RWPE1 (cell line): ENCODE data around the gene PSMA7.
A peak's percentile ranks its signal among the peaks of the same experiment; 100 is the strongest.

Source experiments
- CTCF ChIA-PET: fragments of 350-600 bp; sonication (Branson Sonifier 250); formaldehyde crosslinking; extraction: SDS; loops from one replicate; lab custom pipeline; 2021; lab: Yijun Ruan, JAX
- POLR2A ChIA-PET: fragments of 400-600 bp; formaldehyde crosslinking; extraction: SDS; loops from one replicate; lab custom pipeline; 2020; ENCODE audit warnings: antibody characterized with exemption; ENCODE audit not compliant: low non-redundant PET; lab: Yijun Ruan, JAX
- DNase-seq: peaks from one replicate; pipeline ENCODE4 v3.0.0; 2012; ENCODE audit warnings: low spot score
- H3K27ac ChIP-seq: fragments of 450-650 bp; 2 replicates; pipeline ENCODE4 v1.5.1; 2017
- CTCF ChIP-seq: fragments of 450-650 bp; conservative IDR thresholded peaks from 2 replicates; pipeline ENCODE4 v1.5.1; 2017; ENCODE audit warnings: low read depth, mild to moderate bottlenecking

The PSMA7 gene

GRCh38 chr20:62172666-62173065 is 29.5 kb upstream of the PSMA7 start:
- no peak overlapping the region for H3K27ac ChIP-seq
- TF ChIP-seq CTCF: no peak
- POLR2A ChIA-PET: no interaction called here
- no peak for DNase-seq
- CTCF ChIA-PET: interaction anchor here (0.6 kb wide), 1 partner anchor 42 kb away, joined by 4 read pairs; no protein-coding TSS in a partner anchor

GRCh38 chr20:62171245-62171644 is 28.1 kb upstream of the PSMA7 start:
- ChIA-PET CTCF (interaction anchor here (0.6 to 1.1 kb wide), 5 partner anchors 12 to 148 kb away, joined by 3 to 6 read pairs (median 3); no protein-coding TSS in a partner anchor), POLR2A (no interaction called here)
- TF ChIP-seq CTCF: no peak
- DNase-seq: no peak
- peak overlapping the region; percentile 16 for H3K27ac ChIP-seq

GRCh38 chr20:62170536-62170935 is 27.3 kb upstream of the PSMA7 start:
- TF ChIP-seq CTCF: no peak
- DNase-seq: no peak
- CTCF ChIA-PET: interaction anchor here (0.6 to 1.1 kb wide), 4 partner anchors 13 to 147 kb away, joined by 3 to 6 read pairs (median 3); no protein-coding TSS in a partner anchor
- peak overlapping the region; percentile 16 for H3K27ac ChIP-seq
- POLR2A ChIA-PET: no interaction called here

DNA sequence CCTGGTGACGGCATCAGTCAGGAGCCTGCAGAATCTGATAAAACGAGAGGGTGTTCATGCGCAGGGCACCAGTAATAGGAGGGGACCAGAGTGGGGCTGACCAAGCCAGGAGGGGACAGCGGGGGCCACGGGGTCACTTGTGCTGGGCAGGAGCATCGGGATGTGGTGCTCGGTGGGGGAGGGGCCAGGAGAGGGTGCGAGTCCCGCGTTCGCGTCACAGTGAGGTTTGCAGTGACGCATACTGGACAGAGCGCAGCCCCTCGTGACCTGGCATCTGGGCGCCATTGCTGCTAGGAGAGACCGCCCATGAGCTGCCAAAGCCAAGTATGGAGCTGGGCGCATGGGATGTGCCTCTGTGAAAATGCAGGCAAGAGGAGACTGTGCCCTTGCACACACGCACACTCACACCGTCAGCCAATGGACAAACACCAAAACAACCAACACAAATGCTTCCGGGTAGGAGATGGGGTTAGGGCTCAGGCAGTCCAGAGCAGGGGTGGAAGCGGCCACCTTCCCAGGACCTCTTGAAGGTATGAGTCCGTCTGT is 25.8 kb upstream of the PSMA7 start:
- POLR2A ChIA-PET: interaction anchor here (0.7 kb wide), 1 partner anchor 35 kb away, joined by 3 read pairs; no protein-coding TSS in a partner anchor
- H3K27ac ChIP-seq: peak overlapping the region; percentile 16; the same call in 1 of the 2 replicates
- TF ChIP-seq CTCF: no peak
- DNase-seq: no peak
- CTCF ChIA-PET: no interaction called here

DNA sequence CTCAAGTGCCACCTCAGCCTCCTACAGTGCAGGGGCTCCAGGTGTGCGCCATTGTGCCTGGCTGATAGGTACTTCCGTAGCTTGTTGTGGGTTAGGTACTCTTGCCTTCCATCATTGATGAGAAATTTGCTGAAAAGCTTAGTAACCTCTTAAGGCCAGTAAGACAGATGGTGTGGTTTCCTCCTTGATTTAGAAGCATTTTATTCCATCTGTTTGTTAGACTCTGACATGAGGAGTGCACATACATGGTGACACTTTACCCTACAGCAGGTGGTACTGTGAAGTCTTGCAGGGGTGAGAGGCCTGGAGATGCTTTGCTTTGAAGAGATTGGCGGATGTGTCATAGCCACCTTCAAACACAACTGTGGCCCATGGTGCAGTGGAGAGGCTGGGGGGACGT is 24.9 kb upstream of the PSMA7 start:
- ChIA-PET POLR2A (interaction anchor here (0.7 kb wide), 2 partner anchors 35 to 207 kb away, joined by 3 to 16 read pairs; no protein-coding TSS in a partner anchor), CTCF (no interaction called here)
- H3K27ac ChIP-seq: no peak overlapping the region
- no peak for TF ChIP-seq CTCF
- DNase-seq: no peak

GRCh38 chr20:62167474-62167873 is 24.3 kb upstream of the PSMA7 start:
- no peak for TF ChIP-seq CTCF
- ChIA-PET POLR2A (interaction anchor here (0.7 kb wide), 1 partner anchor 207 kb away, joined by 16 read pairs; no protein-coding TSS in a partner anchor), CTCF (interaction anchor here (0.6 kb wide), 1 partner anchor 805 kb away, joined by 3 read pairs; no protein-coding TSS in a partner anchor)
- H3K27ac ChIP-seq: 0 out of 2 replicates have a peak overlapping the region, but pooled peaks have one; percentile 3
- DNase-seq: no peak
